HG03575 (cell line): Measurements from ENCODE around the gene NCOA5.
"Not testable (repeated sequence)": the region's sequence is repeated elsewhere in the genome, so short reads cannot be mapped to it uniquely, and the experiment has no call there.

Experiments
- ATAC-seq: cut with Tn5 transposase; IDR thresholded peaks from one replicate; pipeline ENCODE4 v1.9.1; 2021; ENCODE audit not compliant: unreplicated experiment, insufficient number of reproducible peaks, low FRiP score; ENCODE audit errors: extremely low read depth

NCOA5 gene

GRCh38 chr20:46100444-46100843 is 10.7 kb upstream of the NCOA5 start:
- ATAC-seq, result not testable (repeated sequence)

GRCh38 chr20:46099491-46100287 is 9.9 kb upstream of the NCOA5 start:
- ATAC-seq, result no peak

GRCh38 chr20:46093531-46093930 is 3.8 kb upstream of the NCOA5 start:
- ATAC-seq, result no peak

- not testable (repeated sequence) for ATAC-seq
These were observed 2.1 kb upstream of the NCOA5 start for GRCh38 chr20:46091622-46092535.

GRCh38 chr20:46089167-46089416 is 670 bp downstream of the NCOA5 start:
- ATAC-seq, result no peak

- no peak for ATAC-seq
These were observed 1.2 kb downstream of the NCOA5 start for GRCh38 chr20:46088409-46089166.

- no peak for ATAC-seq
These were observed 2.6 kb downstream of the NCOA5 start for GRCh38 chr20:46087161-46087560.

GRCh38 chr20:46085179-46085851 is 4.4 kb downstream of the NCOA5 start:
- ATAC-seq, result no peak

GRCh38 chr20:46084805-46085178 is 5.0 kb downstream of the NCOA5 start:
- no peak for ATAC-seq

GRCh38 chr20:46083531-46084061 is 6.2 kb downstream of the NCOA5 start:
- no peak for ATAC-seq

GRCh38 chr20:46083101-46083500 is 6.7 kb downstream of the NCOA5 start:
- ATAC-seq, result no peak

- no peak for ATAC-seq
These were observed 8.7 kb downstream of the NCOA5 start for GRCh38 chr20:46081074-46081473.

- ATAC-seq, result no peak
These were observed 10.8 kb downstream of the NCOA5 start for GRCh38 chr20:46078954-46079353.

- no peak for ATAC-seq
These were observed 12.0 kb downstream of the NCOA5 start for GRCh38 chr20:46077642-46078305.

- ATAC-seq, result no peak
These were observed 13.0 kb downstream of the NCOA5 start for GRCh38 chr20:46076806-46077205.

- ATAC-seq, result no peak
These were observed 15.8 kb downstream of the NCOA5 start for GRCh38 chr20:46074006-46074405.

- ATAC-seq, result no peak
These were observed 16.3 kb downstream of the NCOA5 start for GRCh38 chr20:46073443-46073842.

GRCh38 chr20:46073024-46073423 is 16.7 kb downstream of the NCOA5 start:
- ATAC-seq, result no peak
